A673 (cell line): ENCODE measurements around the gene FBXW5.

Experiments
- CTCF ChIP-seq: fragments of 300-800, 200-600 bp; sonication (generic); conservative IDR thresholded peaks from 2 replicates; pipeline ENCODE4 v1.5.1; 2017; ENCODE audit warnings: low read depth, mild to moderate bottlenecking, antibody characterized with exemption, low read length, moderate library complexity, mixed read lengths
- EZH2 ChIP-seq: fragments of 200-600 bp; sonication (generic); IDR thresholded peaks from 2 replicates; pipeline ENCODE4 v1.6.1; 2017; ENCODE audit warnings: borderline replicate concordance, low read depth, mild to moderate bottlenecking, mixed read lengths, antibody characterized with exemption, low read length; ENCODE audit not compliant: poor library complexity, severe bottlenecking

GRCh38 chr9:136923881-136924280 is 20.7 kb downstream of the FBXW5 start:
- TF ChIP-seq EZH2 (no peak), CTCF (no peak)
